Central memory CD4-positive, alpha-beta T cell (primary cell): ENCODE data around the gene DHRS12.
A peak's percentile ranks its signal among the peaks of the same experiment; 100 is the strongest.

Experiments
- DNase-seq: peaks from one replicate; pipeline ENCODE4 v3.0.0; 2022

Gene DHRS12

DNA sequence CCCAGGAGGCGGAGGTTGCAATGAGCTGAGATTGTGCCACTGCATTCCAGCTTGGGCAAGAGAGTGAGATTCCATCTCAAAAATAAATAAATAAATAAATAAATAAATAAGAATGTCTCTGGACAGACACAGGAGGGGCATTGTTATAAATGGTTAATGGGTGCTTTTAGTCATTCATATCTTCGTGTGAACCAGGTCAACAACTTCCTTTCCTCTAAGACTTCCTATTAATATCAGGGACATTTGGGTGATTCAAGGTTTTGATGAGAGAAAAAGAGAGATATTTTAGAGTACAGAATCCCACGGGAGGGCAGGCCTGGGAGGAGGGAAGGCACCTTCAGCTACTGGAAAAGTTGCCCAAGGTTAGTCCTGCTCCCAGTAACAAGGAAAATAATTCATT is 23.9 kb downstream of the DHRS12 start:
- no peak for DNase-seq

DNA sequence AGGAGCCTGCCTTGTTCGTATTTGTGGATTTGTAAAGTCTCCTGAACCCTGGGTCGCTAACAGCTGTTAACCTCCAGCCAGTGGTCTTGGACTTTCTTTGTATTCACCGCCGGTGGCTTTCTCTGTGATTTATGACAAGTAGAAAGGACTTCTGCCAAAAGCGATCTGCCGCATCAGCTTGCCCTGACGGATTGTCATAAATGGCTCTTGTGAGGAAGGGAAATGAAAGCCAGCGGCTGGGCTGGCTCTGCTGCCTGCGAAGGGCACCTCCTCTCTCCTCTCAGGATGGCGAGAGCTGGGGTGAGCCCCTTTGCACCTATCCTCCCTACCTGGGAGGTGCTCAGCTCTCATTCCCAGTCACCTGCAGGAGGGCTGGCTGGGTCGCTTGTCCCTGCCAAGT is 25.6 kb downstream of the DHRS12 start:
- no peak for DNase-seq

DNA sequence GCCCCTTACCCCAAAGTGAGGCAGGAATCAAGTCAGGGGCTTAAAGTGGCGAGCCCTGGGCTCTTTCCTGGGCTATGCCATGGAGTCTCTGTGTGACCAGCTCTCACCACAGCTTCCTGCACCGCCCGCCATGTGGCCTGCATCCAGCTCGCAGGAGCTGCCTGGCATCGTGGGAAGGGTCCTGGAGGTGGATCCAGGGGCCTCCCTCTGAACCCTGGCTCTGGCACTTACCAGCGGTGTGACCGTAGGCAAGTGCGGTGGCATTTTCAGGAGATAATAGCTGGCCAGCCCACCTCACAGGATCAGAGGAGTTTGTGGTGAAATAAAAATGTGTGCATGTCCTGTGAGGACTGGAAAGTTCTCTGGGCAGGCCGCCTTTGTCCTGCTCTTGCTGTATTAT is 26.0 kb downstream of the DHRS12 start:
- DNase-seq = no peak

DNA sequence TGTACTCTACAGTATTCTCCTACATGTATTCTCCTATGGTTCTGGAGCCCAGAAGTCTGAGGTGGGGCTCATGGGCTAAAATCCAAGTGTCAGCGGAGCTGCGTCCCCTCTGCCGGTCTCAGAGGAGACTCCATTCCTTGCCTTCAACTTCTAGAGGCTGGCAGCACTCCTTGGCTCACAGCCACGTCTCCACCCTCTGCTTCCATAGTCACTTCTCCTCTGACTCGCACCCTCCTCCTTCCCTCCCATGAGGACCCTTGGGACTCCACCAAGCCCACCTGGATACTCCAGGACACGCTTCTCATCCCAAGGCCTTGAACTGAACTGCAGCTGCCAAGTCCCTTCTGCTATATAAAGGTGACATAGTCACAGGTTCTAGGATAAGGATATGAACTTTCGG is 27.8 kb downstream of the DHRS12 start:
- DNase-seq = no peak

GRCh38 chr13:51773515-51773914 is 30.4 kb downstream of the DHRS12 start:
- DNase-seq = no peak

DNA sequence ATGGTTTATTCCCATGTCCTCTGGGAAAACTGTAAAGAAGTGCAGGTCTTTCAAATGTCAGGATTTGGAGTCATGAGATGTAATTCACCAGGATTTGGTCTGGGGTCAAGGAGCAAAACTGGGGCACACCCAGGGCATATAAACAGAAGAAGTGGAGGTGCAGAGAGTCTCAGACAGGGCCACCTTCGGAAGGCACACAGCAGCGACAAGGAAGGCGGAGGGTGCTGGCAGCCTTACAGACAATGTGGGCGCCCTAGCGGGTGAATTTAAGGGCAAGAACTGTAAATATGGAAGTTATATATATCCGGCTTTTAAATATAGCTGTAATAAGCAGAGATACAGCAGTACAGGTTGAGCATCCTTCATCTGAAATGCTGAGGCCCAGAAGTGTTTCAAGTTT is 31.2 kb downstream of the DHRS12 start:
- no peak for DNase-seq

- no peak for DNase-seq
These were observed 31.9 kb downstream of the DHRS12 start for GRCh38 chr13:51772105-51772455.

DNA sequence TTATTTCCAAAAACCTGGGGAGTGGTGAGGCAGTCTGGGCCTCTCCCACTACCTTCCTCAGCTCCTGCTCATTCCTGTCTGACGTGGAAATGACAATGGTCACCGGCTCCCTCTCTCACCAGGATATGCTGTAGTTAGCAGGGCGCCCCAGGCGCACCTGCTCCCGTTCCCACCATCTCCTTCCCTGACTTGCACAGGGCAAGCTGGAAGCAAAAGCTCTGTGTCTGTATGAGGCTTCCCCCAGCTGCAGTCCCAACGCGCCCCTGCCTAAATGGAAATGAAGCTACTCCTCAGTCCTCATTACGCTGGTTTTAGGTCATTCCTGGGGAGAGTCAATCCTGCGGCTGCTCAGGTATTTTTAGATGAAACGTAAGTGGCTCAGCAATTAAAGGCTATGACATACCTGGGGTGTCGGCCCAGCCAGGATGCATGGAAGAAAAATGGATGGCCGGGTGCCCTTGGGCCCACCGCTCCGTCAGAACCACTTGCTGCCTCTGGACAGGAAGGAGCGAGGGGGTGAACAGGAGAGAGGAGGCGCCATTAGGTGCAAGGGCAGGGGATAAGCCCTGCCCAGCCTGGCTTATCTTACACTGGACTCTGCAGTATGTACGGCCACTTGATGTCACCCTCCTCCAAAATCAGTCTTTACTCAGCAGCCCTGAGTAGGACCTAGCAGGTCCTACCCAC is 32.4 kb downstream of the DHRS12 start:
- no peak for DNase-seq

GRCh38 chr13:51770681-51771417 is 33.1 kb downstream of the DHRS12 start:
- DNase-seq = no peak

- DNase-seq = no peak
These were observed 33.8 kb downstream of the DHRS12 start for GRCh38 chr13:51770160-51770559.

GRCh38 chr13:51769455-51770127 is 34.4 kb downstream of the DHRS12 start:
- DNase-seq = no peak

DNA sequence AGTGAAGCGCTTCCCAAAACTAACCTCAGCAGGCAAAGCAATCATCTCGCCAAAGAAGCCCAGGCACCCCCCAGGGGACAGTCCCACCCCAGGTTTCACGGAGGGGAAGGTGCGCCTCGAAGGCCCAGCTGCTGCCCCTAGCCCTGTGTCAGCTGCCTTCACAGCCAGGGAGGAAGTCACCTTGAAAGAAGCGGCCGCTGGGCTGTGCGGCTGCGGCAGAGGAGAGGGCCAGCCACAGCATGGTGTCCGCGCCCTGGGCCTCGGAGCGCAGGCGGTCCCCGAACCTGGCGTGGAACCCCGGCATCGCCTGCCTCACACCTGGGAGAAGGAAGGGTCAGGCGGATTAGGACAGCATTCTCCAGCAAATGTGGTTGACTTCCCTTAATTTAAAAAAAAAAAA is 35.0 kb downstream of the DHRS12 start:
- DNase-seq = no peak

GRCh38 chr13:51768378-51768921 is 35.5 kb downstream of the DHRS12 start:
- no peak for DNase-seq

- DNase-seq = no peak
These were observed 36.9 kb downstream of the DHRS12 start for GRCh38 chr13:51767100-51767499.

DNA sequence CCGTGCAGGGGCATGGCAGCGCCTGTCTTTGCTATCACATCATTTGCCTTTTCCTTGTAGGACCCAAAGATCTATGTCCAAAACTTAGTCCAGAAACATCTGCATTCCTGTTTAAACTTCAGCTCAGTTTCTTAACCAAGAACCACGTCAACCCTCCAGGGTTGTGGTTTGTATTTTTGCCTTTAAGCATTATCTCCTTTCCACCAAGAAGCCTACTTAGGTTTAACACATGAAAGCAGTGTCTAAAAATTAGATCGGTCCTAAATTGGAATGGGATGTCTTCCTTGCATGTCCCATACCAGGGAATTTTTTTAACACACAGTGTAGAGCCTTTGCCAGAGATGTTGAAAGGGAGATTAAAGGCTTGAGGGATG is 38.8 kb downstream of the DHRS12 start:
- DNase-seq = no peak

GRCh38 chr13:51764184-51765141 is 39.5 kb downstream of the DHRS12 start:
- DNase-seq = peak; percentile 51

- DNase-seq = no peak
These were observed 40.5 kb downstream of the DHRS12 start for GRCh38 chr13:51763486-51763885.

GRCh38 chr13:51761643-51762350 is 42.2 kb downstream of the DHRS12 start:
- no peak for DNase-seq

DNA sequence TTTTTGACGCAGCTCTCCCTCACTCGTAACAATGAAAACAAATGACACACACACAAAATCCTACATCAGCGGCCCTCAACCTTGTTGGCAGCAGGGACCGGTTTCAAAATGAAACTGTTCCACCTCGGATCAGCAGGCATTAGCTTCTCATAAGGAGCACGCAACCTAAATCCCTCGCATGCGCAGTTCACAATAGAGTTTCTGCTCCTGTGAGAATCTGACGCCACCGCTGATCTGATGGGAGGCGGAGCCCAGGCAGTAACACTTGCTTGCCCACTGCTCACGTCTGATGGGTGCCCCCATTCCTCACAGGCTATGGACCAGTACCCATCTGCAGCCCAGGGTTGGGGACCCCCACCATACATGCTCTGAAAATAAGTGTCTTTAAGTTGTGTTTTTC is 43.4 kb downstream of the DHRS12 start:
- no peak for DNase-seq

DNA sequence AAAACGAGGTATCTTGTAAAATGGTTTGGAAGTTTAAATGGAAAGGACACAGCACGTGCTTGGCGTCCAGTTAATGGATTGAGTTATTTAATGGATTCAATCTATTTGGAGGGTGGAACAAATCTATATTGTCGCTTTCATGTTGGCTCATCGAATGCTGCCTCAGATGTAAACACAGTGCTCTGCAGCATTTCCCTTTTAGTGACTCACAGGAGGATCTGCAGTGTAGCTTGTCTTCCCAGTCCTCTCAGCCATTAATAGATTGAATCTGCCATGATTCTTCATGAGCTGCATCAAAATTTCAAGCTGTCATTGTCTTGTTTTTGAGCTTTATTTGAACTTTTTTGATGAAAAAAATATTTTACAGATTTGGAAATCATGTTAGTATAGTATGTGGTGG is 44.7 kb downstream of the DHRS12 start:
- no peak for DNase-seq

DNA sequence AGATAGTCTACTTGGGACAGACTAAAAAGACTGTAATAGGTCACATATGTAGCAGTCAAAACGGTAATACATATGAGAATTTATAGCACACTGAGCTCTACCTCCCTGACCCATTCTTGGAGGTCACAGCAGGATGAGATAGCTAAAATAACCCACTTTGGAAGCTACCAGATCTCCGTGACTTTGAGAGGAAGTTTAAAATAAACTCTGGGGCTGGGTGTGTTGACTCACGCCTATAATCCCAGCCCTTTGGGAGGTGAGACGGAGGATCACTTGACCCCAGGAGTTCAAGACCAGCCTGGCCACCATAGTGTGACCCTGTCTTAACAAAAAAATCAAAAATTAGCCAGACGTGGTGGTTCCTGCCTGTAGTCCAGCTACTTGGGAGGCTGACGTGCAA is 45.3 kb downstream of the DHRS12 start:
- DNase-seq = no peak

GRCh38 chr13:51756651-51757050 is 47.3 kb downstream of the DHRS12 start:
- DNase-seq = no peak
